ENCODE measurements around the gene KRT15.

KRT15 gene

GRCh38 chr17:41527063-41528023 lies 8.7 kb upstream of the KRT15 start:
- in situ Hi-C loops (cut with MboI; ENCODE audit: low sequenced_read_pairs): no loop called here

GRCh38 chr17:41524261-41524660 lies 5.6 kb upstream of the KRT15 start:
- in situ Hi-C loops (cut with MboI; ENCODE audit: low sequenced_read_pairs): no loop called here

- in situ Hi-C loops (cut with MboI; ENCODE audit: low sequenced_read_pairs): no loop called here
These were observed 5.1 kb upstream of the KRT15 start for GRCh38 chr17:41523787-41524186.

- in situ Hi-C loops (cut with MboI; ENCODE audit: low sequenced_read_pairs): no loop called here
These were observed 4.5 kb upstream of the KRT15 start for GRCh38 chr17:41523225-41523593.

- in situ Hi-C loops (cut with MboI; ENCODE audit: low sequenced_read_pairs): no loop called here
These were observed 3.9 kb upstream of the KRT15 start for GRCh38 chr17:41522301-41523224.

GRCh38 chr17:41521574-41522261 lies 3.0 kb upstream of the KRT15 start:
- in situ Hi-C loops (cut with MboI; ENCODE audit: low sequenced_read_pairs): no loop called here

- in situ Hi-C loops (cut with MboI; ENCODE audit: low sequenced_read_pairs): no loop called here
These were observed 2.3 kb upstream of the KRT15 start for GRCh38 chr17:41520821-41521521.

GRCh38 chr17:41519501-41520224 lies 973 bp upstream of the KRT15 start:
- in situ Hi-C loops (cut with MboI; ENCODE audit: low sequenced_read_pairs): no loop called here

GRCh38 chr17:41518031-41518430 lies 659 bp downstream of the KRT15 start:
- in situ Hi-C loops (cut with MboI; ENCODE audit: low sequenced_read_pairs): no loop called here

GRCh38 chr17:41516830-41517283 lies 1.8 kb downstream of the KRT15 start:
- in situ Hi-C loops (cut with MboI; ENCODE audit: low sequenced_read_pairs): no loop called here

GRCh38 chr17:41516147-41516829 lies 2.4 kb downstream of the KRT15 start:
- in situ Hi-C loops (cut with MboI; ENCODE audit: low sequenced_read_pairs): no loop called here

- in situ Hi-C loops (cut with MboI; ENCODE audit: low sequenced_read_pairs): no loop called here
These were observed 5.5 kb downstream of the KRT15 start for GRCh38 chr17:41513168-41513547.

- in situ Hi-C loops (cut with MboI; ENCODE audit: low sequenced_read_pairs): no loop called here
These were observed 6.0 kb downstream of the KRT15 start for GRCh38 chr17:41512546-41513167.

GRCh38 chr17:41511716-41512115 lies 7.0 kb downstream of the KRT15 start:
- in situ Hi-C loops (cut with MboI; ENCODE audit: low sequenced_read_pairs): no loop called here

- in situ Hi-C loops (cut with MboI; ENCODE audit: low sequenced_read_pairs): no loop called here
These were observed 7.6 kb downstream of the KRT15 start for GRCh38 chr17:41511116-41511515.

GRCh38 chr17:41510251-41511065 lies 8.2 kb downstream of the KRT15 start:
- in situ Hi-C loops (cut with MboI; ENCODE audit: low sequenced_read_pairs): no loop called here

- in situ Hi-C loops (cut with MboI; ENCODE audit: low sequenced_read_pairs): loop anchor here (5.0 kb wide), 1 partner anchor 40 kb away; no protein-coding TSS in a partner anchor
These were observed 11.3 kb downstream of the KRT15 start for GRCh38 chr17:41507315-41507880.
